Nephron (organoid): Measurements from ENCODE around the gene TSHZ1.
A peak's percentile ranks its signal among the peaks of the same experiment; 100 is the strongest.

ENCODE experiments used
- H3K27ac Mint-ChIP-seq, 3 experiments: 2 replicates each; pipeline ENCODE4 v1.8.0; 2020; ENCODE audit warnings: mixed read lengths in 3 of 3, mild to moderate bottlenecking in 2 of 3, moderate library complexity in 1 of 3
- H3K27me3 Mint-ChIP-seq: 2 replicates; pipeline ENCODE4 v1.8.0; 2021; ENCODE audit warnings: low read depth, mild to moderate bottlenecking, moderate library complexity, mixed read lengths
- H3K36me3 Mint-ChIP-seq: 2 replicates; pipeline ENCODE4 v1.8.0; 2020; ENCODE audit warnings: low read depth, mixed read lengths
- H3K4me1 Mint-ChIP-seq: 2 replicates; pipeline ENCODE4 v1.8.0; 2020; ENCODE audit warnings: mixed read lengths
- H3K4me3 Mint-ChIP-seq, 3 experiments: 2 replicates each; pipeline ENCODE4 v1.8.0; 2020; ENCODE audit warnings: mild to moderate bottlenecking in 3 of 3, mixed read lengths in 3 of 3, moderate library complexity in 2 of 3
- H3K9me3 Mint-ChIP-seq: 2 replicates; pipeline ENCODE4 v1.8.0; 2020; ENCODE audit warnings: mixed read lengths
- TF ChIP-seq, protein P1 (sequence below), 3 experiments: fragments of 200-600 bp; sonication (generic); IDR thresholded peaks; one replicate each; pipeline ENCODE4 v1.5.0; 2021; ENCODE audit warnings: antibody characterized with exemption in 3 of 3; ENCODE audit not compliant: unreplicated experiment in 3 of 3

Gene TSHZ1

DNA sequence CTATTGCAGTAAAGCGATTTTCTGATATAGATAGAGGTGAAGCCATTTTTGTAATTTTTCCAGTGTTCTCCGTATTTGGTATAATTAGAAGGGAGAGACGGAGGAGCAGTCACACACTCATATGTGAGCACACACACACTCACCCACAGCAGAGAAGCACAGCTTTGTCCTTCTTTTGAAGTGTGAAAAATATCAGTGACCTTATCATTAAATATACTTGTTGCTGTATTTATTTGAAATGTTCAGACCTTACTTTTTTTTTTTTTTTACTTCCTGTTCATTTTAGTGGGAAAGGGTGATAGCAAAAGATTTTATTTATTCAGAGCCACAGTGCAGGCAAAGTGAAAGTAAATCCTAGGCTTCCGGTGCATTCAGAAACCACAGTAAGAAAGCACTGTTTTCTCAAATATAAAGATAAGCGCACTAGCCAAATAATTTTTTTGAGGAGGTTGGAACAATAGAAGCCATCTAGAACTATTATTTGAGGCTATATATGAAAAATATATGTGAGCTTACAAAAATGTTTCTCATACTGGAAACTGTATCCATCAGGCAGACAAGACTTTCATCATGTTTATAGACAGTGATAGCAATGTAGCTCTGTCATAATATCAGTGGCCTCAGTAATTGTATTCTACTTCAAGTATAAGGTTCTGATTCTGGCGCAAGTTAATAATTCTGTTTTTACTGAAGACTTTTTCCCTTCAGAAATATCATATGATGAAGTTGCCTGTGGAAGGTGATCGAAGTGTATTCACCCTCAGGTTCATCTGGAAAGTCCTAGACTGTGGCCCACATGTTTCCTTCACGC is 37.2 kb downstream of the TSHZ1 start:
- Mint-ChIP-seq H3K36me3 (peaks cover 9% of the 10 kb centered on the region), H3K4me1 (peaks cover 76% of the 10 kb centered on the region), H3K4me3 (peak overlapping the region; percentile 61 to 82 (median 76)), H3K27ac (peak overlapping the region; percentile 79 to 93 (median 92)), H3K9me3 (no peaks in the 10 kb centered on the region), H3K27me3 (no peaks in the 10 kb centered on the region)
- TF ChIP-seq, protein P1, sequence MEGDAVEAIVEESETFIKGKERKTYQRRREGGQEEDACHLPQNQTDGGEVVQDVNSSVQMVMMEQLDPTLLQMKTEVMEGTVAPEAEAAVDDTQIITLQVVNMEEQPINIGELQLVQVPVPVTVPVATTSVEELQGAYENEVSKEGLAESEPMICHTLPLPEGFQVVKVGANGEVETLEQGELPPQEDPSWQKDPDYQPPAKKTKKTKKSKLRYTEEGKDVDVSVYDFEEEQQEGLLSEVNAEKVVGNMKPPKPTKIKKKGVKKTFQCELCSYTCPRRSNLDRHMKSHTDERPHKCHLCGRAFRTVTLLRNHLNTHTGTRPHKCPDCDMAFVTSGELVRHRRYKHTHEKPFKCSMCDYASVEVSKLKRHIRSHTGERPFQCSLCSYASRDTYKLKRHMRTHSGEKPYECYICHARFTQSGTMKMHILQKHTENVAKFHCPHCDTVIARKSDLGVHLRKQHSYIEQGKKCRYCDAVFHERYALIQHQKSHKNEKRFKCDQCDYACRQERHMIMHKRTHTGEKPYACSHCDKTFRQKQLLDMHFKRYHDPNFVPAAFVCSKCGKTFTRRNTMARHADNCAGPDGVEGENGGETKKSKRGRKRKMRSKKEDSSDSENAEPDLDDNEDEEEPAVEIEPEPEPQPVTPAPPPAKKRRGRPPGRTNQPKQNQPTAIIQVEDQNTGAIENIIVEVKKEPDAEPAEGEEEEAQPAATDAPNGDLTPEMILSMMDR (IDR thresholded peaks at IDR 0.05; ENCODE audit: unreplicated experiment in 3 of 3): no peak

- Mint-ChIP-seq H3K27me3 (no peaks in the 10 kb centered on the region), H3K4me1 (peaks cover 77% of the 10 kb centered on the region)
These were observed 38.0 kb downstream of the TSHZ1 start for GRCh38 chr18:75248426-75249174.

DNA sequence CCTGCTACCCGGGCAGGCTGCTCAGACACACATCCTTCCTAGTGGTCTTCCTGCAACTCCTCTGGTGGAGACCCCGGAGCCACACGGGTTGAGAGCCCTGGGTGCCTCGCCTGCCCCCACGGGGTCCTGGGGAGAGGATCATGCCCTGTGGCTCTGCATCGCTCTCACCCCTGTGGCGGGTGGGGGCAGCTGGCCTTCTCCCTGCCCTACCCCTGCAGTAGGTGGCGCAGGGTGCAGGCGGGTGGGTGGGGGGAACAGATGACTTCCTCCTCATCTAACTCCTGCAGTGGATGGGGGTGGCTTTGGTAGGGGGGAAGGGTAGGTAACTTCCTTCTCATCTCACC is 38.5 kb downstream of the TSHZ1 start:
- Mint-ChIP-seq H3K4me1 (peaks cover 77% of the 10 kb centered on the region), H3K27ac (peak overlapping the region in 2 of 3 experiments; percentile 79 to 92), H3K4me3 (no peak overlapping the region), H3K9me3 (no peaks in the 10 kb centered on the region), H3K36me3 (no peaks in the 10 kb centered on the region), H3K27me3 (no peaks in the 10 kb centered on the region)
- TF ChIP-seq, protein P1 (IDR thresholded peaks at IDR 0.05; ENCODE audit: unreplicated experiment in 3 of 3): no peak

More at GRCh38 chr18:75248426-75249174, 38.0 kb downstream of the TSHZ1 start:
- no peaks in the 10 kb centered on the region for H3K9me3 Mint-ChIP-seq
- TF ChIP-seq, protein P1 (IDR thresholded peaks at IDR 0.05; ENCODE audit: unreplicated experiment in 3 of 3): no peak
- peaks cover under 1% of the 10 kb centered on the region for H3K36me3 Mint-ChIP-seq
- peak overlapping the region; percentile 12 to 82 (median 76) for H3K4me3 Mint-ChIP-seq
- H3K27ac Mint-ChIP-seq: peak overlapping the region; percentile 79 to 93 (median 92)

DNA sequence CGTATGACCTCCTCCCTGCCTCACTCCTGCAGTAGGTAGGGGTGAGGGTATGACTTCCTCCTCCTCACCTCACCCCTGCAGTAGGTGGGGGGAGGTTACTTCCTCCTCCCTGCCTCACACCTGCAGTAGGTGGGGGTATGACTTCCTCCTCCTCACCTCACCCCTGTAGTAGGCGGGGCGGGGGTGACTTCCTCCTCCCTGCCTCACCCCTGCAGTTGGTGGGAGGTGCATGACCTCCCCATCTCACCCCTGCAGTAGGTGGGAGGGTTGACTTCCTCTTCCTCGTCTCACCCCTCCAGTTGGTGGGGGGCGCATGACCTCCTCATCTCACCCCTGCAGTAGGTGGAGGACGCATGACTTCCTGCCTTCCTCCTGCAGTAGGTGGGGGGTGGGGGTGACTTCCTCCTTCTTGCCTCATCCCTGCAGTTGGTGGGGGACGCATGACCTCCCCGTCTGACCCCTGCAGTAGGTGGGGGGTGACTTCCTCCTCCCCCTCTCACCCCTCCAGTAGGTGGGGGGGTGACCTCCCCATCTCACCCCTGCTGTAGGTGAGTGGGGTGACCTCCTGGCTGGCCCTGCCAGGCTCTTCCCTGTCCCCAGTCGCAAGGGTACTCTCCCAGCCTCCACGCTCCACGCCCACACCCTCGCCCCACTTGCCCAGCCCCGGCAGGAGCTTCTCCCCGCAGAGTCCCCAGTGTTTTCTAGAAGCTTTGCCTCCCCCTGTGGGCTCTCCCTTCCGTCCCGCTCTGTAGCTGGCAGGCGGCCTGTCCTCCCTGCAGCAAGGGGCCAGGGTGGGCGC is 39.3 kb downstream of the TSHZ1 start:
- Mint-ChIP-seq H3K27me3 (no peaks in the 10 kb centered on the region), H3K9me3 (no peaks in the 10 kb centered on the region), H3K36me3 (no peaks in the 10 kb centered on the region), H3K4me3 (peak overlapping the region in 1 of 3 experiments; percentile 30), H3K27ac (peak overlapping the region in 1 of 3 experiments; percentile 30), H3K4me1 (peaks cover 77% of the 10 kb centered on the region)
- TF ChIP-seq, protein P1 (IDR thresholded peaks at IDR 0.05; ENCODE audit: unreplicated experiment in 3 of 3): no peak

GRCh38 chr18:75250471-75250821 is 39.8 kb downstream of the TSHZ1 start:
- Mint-ChIP-seq H3K36me3 (no peaks in the 10 kb centered on the region), H3K27me3 (no peaks in the 10 kb centered on the region), H3K27ac (peak overlapping the region; percentile 62 to 72 (median 62))

More at GRCh38 chr18:75250471-75250821, 39.8 kb downstream of the TSHZ1 start:
- TF ChIP-seq, protein P1 (IDR thresholded peaks at IDR 0.05; ENCODE audit: unreplicated experiment in 3 of 3): no peak
- no peak overlapping the region for H3K4me3 Mint-ChIP-seq
- peaks cover 78% of the 10 kb centered on the region for H3K4me1 Mint-ChIP-seq
- no peaks in the 10 kb centered on the region for H3K9me3 Mint-ChIP-seq
